Right lobe of liver (tissue), 4 donors: ENCODE data around the gene GNL2.

ENCODE experiments used
- CTCF ChIP-seq, 4 donors: fragments of 200-600 bp in 3 of 4; fragments of 450-650 bp in 1 of 4; IDR thresholded peaks; one replicate each; pipeline versions ENCODE4 v1.5.1 to v1.8.0; 2016 to 2022; ENCODE audit warnings: antibody characterized with exemption in 4 of 4, mild to moderate bottlenecking in 2 of 4
- POLR2A ChIP-seq: fragments of 450-650 bp; IDR thresholded peaks from one replicate; pipeline ENCODE4 v1.6.1; 2017; ENCODE audit warnings: antibody characterized with exemption, mild to moderate bottlenecking
- donor health status: DM: no; HTN: no; CAD: no.
- donor health status: DM: no; HTN: no; CAD: no.
- donor health status: DM: no; HTN: yes; CAD: no.

GRCh38 chr1:37606481-37607263, 10.9 kb upstream of the GNL2 start:
- TF ChIP-seq CTCF (IDR thresholded peaks at IDR 0.05): no peak
- TF ChIP-seq POLR2A: no peak
